ENCODE data around the gene RNF224. TPM values are rescaled to one million over a fixed set of nuclear protein-coding genes. Genes with fewer than 3 reads are reported as not detected.

Gene RNF224
- polyA plus RNA-seq, 1 donor from 2014 or later: not detected

DNA sequence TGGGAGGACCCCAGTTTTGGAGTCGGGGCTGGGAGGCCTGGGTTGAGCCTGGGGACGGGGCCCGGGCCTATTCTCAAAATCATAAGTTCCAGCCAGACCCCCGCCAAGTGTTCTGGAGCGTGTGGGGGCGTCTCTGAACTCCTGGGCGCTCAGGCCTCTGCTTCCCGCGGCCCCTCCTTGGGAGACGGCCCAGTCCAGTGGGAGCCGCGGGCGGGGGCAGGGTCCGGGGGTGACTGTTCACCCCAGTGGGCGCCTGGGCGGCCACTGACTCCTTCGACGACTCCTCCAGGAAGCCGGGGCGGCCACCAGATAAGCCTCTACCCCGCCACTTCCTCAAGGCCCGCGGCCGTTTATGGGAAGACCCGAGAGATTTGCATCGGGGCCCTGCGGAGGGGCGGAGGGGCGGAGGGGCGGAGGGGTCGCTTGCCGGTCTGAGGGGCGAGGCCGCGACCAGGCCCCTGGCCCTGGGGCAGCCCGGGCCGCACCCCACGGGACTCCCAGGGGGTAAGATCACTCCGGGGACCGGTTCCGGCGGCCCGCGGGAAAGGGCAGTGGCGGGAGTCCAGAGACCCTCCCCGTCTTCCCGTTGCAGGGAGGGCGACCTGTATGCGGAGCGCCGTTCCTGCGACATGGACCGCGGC is 50.9 kb downstream of the RNF224 start:
- no peak overlapping the region for H3K27ac ChIP-seq (ENCODE audit: low read length)
- no peaks in the 10 kb centered on the region for H3K9me2 ChIP-seq (ENCODE audit: insufficient read depth, low read length)
- no peaks in the 10 kb centered on the region for H3F3A ChIP-seq (ENCODE audit: insufficient read depth, low read length, poor library complexity, severe bottlenecking)
- H3K4me2 ChIP-seq (ENCODE audit: low read length): no peak overlapping the region
- no peaks in the 10 kb centered on the region for H3K36me3 ChIP-seq (ENCODE audit: insufficient read depth, low read length)
- no peak overlapping the region for H2AFZ ChIP-seq (ENCODE audit: low read depth, low read length)
- no peak overlapping the region for H3K9ac ChIP-seq (ENCODE audit: low read length)
- no peaks in the 10 kb centered on the region for H3K79me2 ChIP-seq (replicated peaks; ENCODE audit: insufficient read depth, low read length)
- no peaks in the 10 kb centered on the region for H4K20me1 ChIP-seq (ENCODE audit: insufficient read depth)
- peaks cover 18% of the 10 kb centered on the region for H3K27me3 ChIP-seq (ENCODE audit: insufficient read depth, low read depth, low read length)
- no peaks in the 10 kb centered on the region for H3K9me3 ChIP-seq (ENCODE audit: low read length)
- no peak for TF ChIP-seq TAF1 (IDR thresholded peaks at IDR 0.05; ENCODE audit: low read depth)
- TF ChIP-seq POLR2AphosphoS5 (IDR thresholded peaks at IDR 0.05): no peak
- TF ChIP-seq RAD21 (conservative IDR thresholded peaks at IDR 0.05): no peak
- TF ChIP-seq, protein P1, sequence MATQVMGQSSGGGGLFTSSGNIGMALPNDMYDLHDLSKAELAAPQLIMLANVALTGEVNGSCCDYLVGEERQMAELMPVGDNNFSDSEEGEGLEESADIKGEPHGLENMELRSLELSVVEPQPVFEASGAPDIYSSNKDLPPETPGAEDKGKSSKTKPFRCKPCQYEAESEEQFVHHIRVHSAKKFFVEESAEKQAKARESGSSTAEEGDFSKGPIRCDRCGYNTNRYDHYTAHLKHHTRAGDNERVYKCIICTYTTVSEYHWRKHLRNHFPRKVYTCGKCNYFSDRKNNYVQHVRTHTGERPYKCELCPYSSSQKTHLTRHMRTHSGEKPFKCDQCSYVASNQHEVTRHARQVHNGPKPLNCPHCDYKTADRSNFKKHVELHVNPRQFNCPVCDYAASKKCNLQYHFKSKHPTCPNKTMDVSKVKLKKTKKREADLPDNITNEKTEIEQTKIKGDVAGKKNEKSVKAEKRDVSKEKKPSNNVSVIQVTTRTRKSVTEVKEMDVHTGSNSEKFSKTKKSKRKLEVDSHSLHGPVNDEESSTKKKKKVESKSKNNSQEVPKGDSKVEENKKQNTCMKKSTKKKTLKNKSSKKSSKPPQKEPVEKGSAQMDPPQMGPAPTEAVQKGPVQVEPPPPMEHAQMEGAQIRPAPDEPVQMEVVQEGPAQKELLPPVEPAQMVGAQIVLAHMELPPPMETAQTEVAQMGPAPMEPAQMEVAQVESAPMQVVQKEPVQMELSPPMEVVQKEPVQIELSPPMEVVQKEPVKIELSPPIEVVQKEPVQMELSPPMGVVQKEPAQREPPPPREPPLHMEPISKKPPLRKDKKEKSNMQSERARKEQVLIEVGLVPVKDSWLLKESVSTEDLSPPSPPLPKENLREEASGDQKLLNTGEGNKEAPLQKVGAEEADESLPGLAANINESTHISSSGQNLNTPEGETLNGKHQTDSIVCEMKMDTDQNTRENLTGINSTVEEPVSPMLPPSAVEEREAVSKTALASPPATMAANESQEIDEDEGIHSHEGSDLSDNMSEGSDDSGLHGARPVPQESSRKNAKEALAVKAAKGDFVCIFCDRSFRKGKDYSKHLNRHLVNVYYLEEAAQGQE (IDR thresholded peaks at IDR 0.05; ENCODE audit: borderline replicate concordance): no peak
- TF ChIP-seq EZH2 (IDR thresholded peaks at IDR 0.05; ENCODE audit: borderline replicate concordance, insufficient read depth, low read length, poor library complexity, severe bottlenecking): no peak
- no peak for TF ChIP-seq SMC3 (conservative IDR thresholded peaks at IDR 0.05; ENCODE audit: poor library complexity)
- TF ChIP-seq, protein P2, sequence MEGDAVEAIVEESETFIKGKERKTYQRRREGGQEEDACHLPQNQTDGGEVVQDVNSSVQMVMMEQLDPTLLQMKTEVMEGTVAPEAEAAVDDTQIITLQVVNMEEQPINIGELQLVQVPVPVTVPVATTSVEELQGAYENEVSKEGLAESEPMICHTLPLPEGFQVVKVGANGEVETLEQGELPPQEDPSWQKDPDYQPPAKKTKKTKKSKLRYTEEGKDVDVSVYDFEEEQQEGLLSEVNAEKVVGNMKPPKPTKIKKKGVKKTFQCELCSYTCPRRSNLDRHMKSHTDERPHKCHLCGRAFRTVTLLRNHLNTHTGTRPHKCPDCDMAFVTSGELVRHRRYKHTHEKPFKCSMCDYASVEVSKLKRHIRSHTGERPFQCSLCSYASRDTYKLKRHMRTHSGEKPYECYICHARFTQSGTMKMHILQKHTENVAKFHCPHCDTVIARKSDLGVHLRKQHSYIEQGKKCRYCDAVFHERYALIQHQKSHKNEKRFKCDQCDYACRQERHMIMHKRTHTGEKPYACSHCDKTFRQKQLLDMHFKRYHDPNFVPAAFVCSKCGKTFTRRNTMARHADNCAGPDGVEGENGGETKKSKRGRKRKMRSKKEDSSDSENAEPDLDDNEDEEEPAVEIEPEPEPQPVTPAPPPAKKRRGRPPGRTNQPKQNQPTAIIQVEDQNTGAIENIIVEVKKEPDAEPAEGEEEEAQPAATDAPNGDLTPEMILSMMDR (IDR thresholded peaks at IDR 0.05; ENCODE audit: poor library complexity, severe bottlenecking): no peak
- no peak for TF ChIP-seq EP300 (conservative IDR thresholded peaks at IDR 0.05; ENCODE audit: poor library complexity, severe bottlenecking)
- TF ChIP-seq MXI1 (conservative IDR thresholded peaks at IDR 0.05; ENCODE audit: poor library complexity, severe bottlenecking): no peak
- no peak overlapping the region for H3K4me3 ChIP-seq (ENCODE audit: low read length)

Other genes with a start within 250 kb of the RNF224 start
- 2.0 TPM in 1 of 2 replicates, not detected in the other for gene PTGDS, start 250.0 kb upstream of the RNF224 start, polyA plus RNA-seq
- gene LCNL1, start 244.5 kb upstream of the RNF224 start, polyA plus RNA-seq: 0.76 TPM in 1 of 2 replicates, not detected in the other
- 276 and 346 TPM in 2 replicates for gene PAXX, start 235.1 kb upstream of the RNF224 start, polyA plus RNA-seq
- gene CLIC3, start 230.9 kb upstream of the RNF224 start, polyA plus RNA-seq: not detected in 2 replicates
- gene ABCA2, start 199.3 kb upstream of the RNF224 start, polyA plus RNA-seq: 30.6 and 52.0 TPM in 2 replicates
- 0.56 and 0.69 TPM in 2 replicates for gene FUT7, start 195.4 kb upstream of the RNF224 start, polyA plus RNA-seq
- 161 and 162 TPM in 2 replicates for gene NPDC1, start 181.3 kb upstream of the RNF224 start, polyA plus RNA-seq
- gene ENTPD2, start 173.4 kb upstream of the RNF224 start, polyA plus RNA-seq: not detected in 2 replicates
- gene SAPCD2, start 156.9 kb upstream of the RNF224 start, polyA plus RNA-seq: 0.22 and 0.96 TPM in 2 replicates
- 0.21 and 0.36 TPM in 2 replicates for gene UAP1L1, start 150.0 kb upstream of the RNF224 start, polyA plus RNA-seq
- 72.0 and 90.9 TPM in 2 replicates for gene MAN1B1, start 140.5 kb upstream of the RNF224 start, polyA plus RNA-seq
- gene DPP7, start 112.8 kb upstream of the RNF224 start, polyA plus RNA-seq: 23.3 and 43.3 TPM in 2 replicates
- 0.58 and 0.68 TPM in 2 replicates for gene GRIN1, start 88.3 kb upstream of the RNF224 start, polyA plus RNA-seq
- 2.2 and 3.2 TPM in 2 replicates for gene LRRC26, start 57.5 kb upstream of the RNF224 start, polyA plus RNA-seq
- gene TMEM210, start 55.4 kb upstream of the RNF224 start, polyA plus RNA-seq: not detected in 2 replicates
- gene ANAPC2, start 38.9 kb upstream of the RNF224 start, polyA plus RNA-seq: 38.1 and 47.2 TPM in 2 replicates
- gene SSNA1, start 38.8 kb upstream of the RNF224 start, polyA plus RNA-seq: 170 and 195 TPM in 2 replicates
- 8.1 TPM in 2 replicates for gene TPRN, start 26.8 kb upstream of the RNF224 start, polyA plus RNA-seq
- gene TMEM203, start 21.9 kb upstream of the RNF224 start, polyA plus RNA-seq: 61.1 and 66.7 TPM in 2 replicates
- 8.8 and 18.2 TPM in 2 replicates for gene NDOR1, start 21.8 kb upstream of the RNF224 start, polyA plus RNA-seq
- 1.2 and 1.5 TPM in 2 replicates for gene RNF208, start 5.3 kb upstream of the RNF224 start, polyA plus RNA-seq
- gene CYSRT1, start 2.3 kb upstream of the RNF224 start, polyA plus RNA-seq: 1.3 and 3.3 TPM in 2 replicates
- 0.12 and 0.27 TPM in 2 replicates for gene SLC34A3, start 3.4 kb downstream of the RNF224 start, polyA plus RNA-seq
- gene TUBB4B, start 13.8 kb downstream of the RNF224 start, polyA plus RNA-seq: 60.3 and 68.8 TPM in 2 replicates
- gene STPG3, start 23.8 kb downstream of the RNF224 start, polyA plus RNA-seq: not detected in 2 replicates
- gene NELFB, start 27.8 kb downstream of the RNF224 start, polyA plus RNA-seq: 64.7 and 82.2 TPM in 2 replicates
- gene TOR4A, start 50.2 kb downstream of the RNF224 start, polyA plus RNA-seq: 0.50 and 0.70 TPM in 2 replicates
- gene NRARP, start 74.8 kb downstream of the RNF224 start, polyA plus RNA-seq: 1.4 and 2.3 TPM in 2 replicates
- gene EXD3, start 195.7 kb downstream of the RNF224 start, polyA plus RNA-seq: 32.9 and 51.3 TPM in 2 replicates
- gene NOXA1, start 195.9 kb downstream of the RNF224 start, polyA plus RNA-seq: 1.7 and 3.4 TPM in 2 replicates
- not detected in 2 replicates for gene ENTPD8, start 213.9 kb downstream of the RNF224 start, polyA plus RNA-seq
- 51.2 and 57.5 TPM in 2 replicates for gene NSMF, start 231.8 kb downstream of the RNF224 start, polyA plus RNA-seq